IPS-15b (cell line): ENCODE measurements around the gene C12orf75.

ENCODE experiments used
- H3K27me3 ChIP-seq: one replicate; pipeline ENCODE4 v1.6.1; 2013; ENCODE audit warnings: low read length; ENCODE audit not compliant: control insufficient read depth, insufficient read depth
- H3K36me3 ChIP-seq: one replicate; pipeline ENCODE4 v1.6.1; 2013; ENCODE audit warnings: low read length; ENCODE audit not compliant: control insufficient read depth, insufficient read depth
- H3K4me1 ChIP-seq: one replicate; pipeline ENCODE4 v1.6.1; 2013; ENCODE audit warnings: mild to moderate bottlenecking, low read length; ENCODE audit not compliant: control insufficient read depth, insufficient read depth
- H3K4me3 ChIP-seq: one replicate; pipeline ENCODE4 v1.5.1; 2013; ENCODE audit warnings: low read depth, low read length
- H3K9ac ChIP-seq: one replicate; pipeline ENCODE4 v1.6.1; 2013; ENCODE audit warnings: low read depth, mild to moderate bottlenecking, low read length
- H3K9me3 ChIP-seq: one replicate; pipeline ENCODE4 v1.6.1; 2013; ENCODE audit warnings: mild to moderate bottlenecking, low read length; ENCODE audit not compliant: control insufficient read depth, insufficient read depth

The C12orf75 gene

GRCh38 chr12:105358789-105359188, 28.3 kb downstream of the C12orf75 start:
- Histone ChIP-seq H3K4me1 (no peaks in the 10 kb centered on the region), H3K9ac (no peak overlapping the region), H3K4me3 (no peak overlapping the region), H3K27me3 (no peaks in the 10 kb centered on the region), H3K36me3 (no peaks in the 10 kb centered on the region), H3K9me3 (no peaks in the 10 kb centered on the region)

- Histone ChIP-seq H3K4me3 (no peak overlapping the region), H3K27me3 (no peaks in the 10 kb centered on the region), H3K4me1 (no peaks in the 10 kb centered on the region), H3K9ac (no peak overlapping the region), H3K36me3 (no peaks in the 10 kb centered on the region), H3K9me3 (no peaks in the 10 kb centered on the region)
Measured at GRCh38 chr12:105359856-105360255, 29.4 kb downstream of the C12orf75 start.

DNA sequence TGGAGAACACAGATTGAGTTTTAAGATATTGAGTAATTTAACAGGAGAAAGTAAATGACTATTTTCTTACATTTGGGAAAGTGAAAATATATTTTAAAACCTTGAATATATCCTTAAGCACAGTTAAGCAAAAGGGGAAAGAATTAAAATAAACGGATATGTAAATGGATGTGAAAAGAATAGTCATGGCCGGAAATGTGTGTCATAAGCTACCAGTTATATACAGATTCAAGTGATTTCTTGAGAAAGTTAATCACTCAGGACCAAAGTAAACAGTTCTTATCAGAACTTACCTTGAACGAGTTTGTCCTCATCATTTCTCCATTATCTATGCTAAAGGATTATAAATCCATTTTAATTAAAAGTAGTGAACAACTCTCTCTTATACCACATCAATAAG, 33.4 kb downstream of the C12orf75 start:
- H3K9me3 ChIP-seq: no peaks in the 10 kb centered on the region
- no peaks in the 10 kb centered on the region for H3K36me3 ChIP-seq
- H3K4me3 ChIP-seq: no peak overlapping the region
- H3K9ac ChIP-seq: no peak overlapping the region
- peaks cover 3% of the 10 kb centered on the region for H3K4me1 ChIP-seq
- H3K27me3 ChIP-seq: no peaks in the 10 kb centered on the region

GRCh38 chr12:105365231-105365630, 34.7 kb downstream of the C12orf75 start:
- Histone ChIP-seq H3K9ac (no peak overlapping the region), H3K4me3 (no peak overlapping the region), H3K4me1 (peaks cover 3% of the 10 kb centered on the region), H3K9me3 (no peaks in the 10 kb centered on the region), H3K36me3 (no peaks in the 10 kb centered on the region), H3K27me3 (no peaks in the 10 kb centered on the region)

GRCh38 chr12:105368047-105368646, 37.7 kb downstream of the C12orf75 start:
- Histone ChIP-seq H3K4me1 (peaks cover 3% of the 10 kb centered on the region), H3K9ac (no peak overlapping the region), H3K27me3 (no peaks in the 10 kb centered on the region), H3K36me3 (no peaks in the 10 kb centered on the region), H3K9me3 (no peaks in the 10 kb centered on the region), H3K4me3 (no peak overlapping the region)

- Histone ChIP-seq H3K36me3 (no peaks in the 10 kb centered on the region), H3K27me3 (no peaks in the 10 kb centered on the region), H3K9me3 (no peaks in the 10 kb centered on the region), H3K4me1 (peaks cover 3% of the 10 kb centered on the region), H3K4me3 (no peak overlapping the region), H3K9ac (no peak overlapping the region)
Measured at GRCh38 chr12:105369014-105369413, 38.5 kb downstream of the C12orf75 start.

GRCh38 chr12:105374303-105374702, 43.8 kb downstream of the C12orf75 start:
- Histone ChIP-seq H3K4me1 (no peaks in the 10 kb centered on the region), H3K9me3 (no peaks in the 10 kb centered on the region), H3K4me3 (no peak overlapping the region), H3K36me3 (no peaks in the 10 kb centered on the region), H3K27me3 (no peaks in the 10 kb centered on the region), H3K9ac (no peak overlapping the region)

DNA sequence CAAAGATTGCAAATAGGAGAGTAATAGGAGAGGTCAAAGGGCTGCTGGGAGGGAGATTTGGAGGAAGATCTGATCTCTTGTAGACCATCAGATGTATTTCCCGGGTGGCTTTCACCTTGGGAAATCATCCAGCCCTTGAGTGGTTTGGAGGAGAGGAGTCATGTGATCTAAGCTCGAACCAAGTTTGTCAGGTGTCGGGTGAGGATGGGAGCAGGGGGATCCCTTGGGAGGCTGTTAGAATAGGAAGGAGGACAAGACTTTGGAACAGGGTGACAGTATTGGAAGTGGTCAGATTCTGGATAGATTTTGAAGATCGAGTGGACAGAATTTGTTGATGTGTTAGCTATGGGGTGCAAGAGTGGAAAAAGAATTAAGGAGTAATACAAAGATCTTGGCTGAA, 46.6 kb downstream of the C12orf75 start:
- Histone ChIP-seq H3K4me3 (no peak overlapping the region), H3K36me3 (no peaks in the 10 kb centered on the region), H3K4me1 (no peaks in the 10 kb centered on the region), H3K9me3 (no peaks in the 10 kb centered on the region), H3K9ac (no peak overlapping the region), H3K27me3 (no peaks in the 10 kb centered on the region)

- Histone ChIP-seq H3K9me3 (no peaks in the 10 kb centered on the region), H3K36me3 (no peaks in the 10 kb centered on the region), H3K4me3 (no peak overlapping the region), H3K4me1 (no peaks in the 10 kb centered on the region), H3K27me3 (no peaks in the 10 kb centered on the region), H3K9ac (no peak overlapping the region)
Measured at GRCh38 chr12:105378911-105379310, 48.4 kb downstream of the C12orf75 start.

- H3K9me3 ChIP-seq: no peaks in the 10 kb centered on the region
- no peaks in the 10 kb centered on the region for H3K27me3 ChIP-seq
- no peak overlapping the region for H3K9ac ChIP-seq
- H3K4me1 ChIP-seq: no peaks in the 10 kb centered on the region
- peak overlapping the region; percentile 30 for H3K4me3 ChIP-seq
- no peaks in the 10 kb centered on the region for H3K36me3 ChIP-seq
Measured at GRCh38 chr12:105382771-105383622, 52.5 kb downstream of the C12orf75 start.

DNA sequence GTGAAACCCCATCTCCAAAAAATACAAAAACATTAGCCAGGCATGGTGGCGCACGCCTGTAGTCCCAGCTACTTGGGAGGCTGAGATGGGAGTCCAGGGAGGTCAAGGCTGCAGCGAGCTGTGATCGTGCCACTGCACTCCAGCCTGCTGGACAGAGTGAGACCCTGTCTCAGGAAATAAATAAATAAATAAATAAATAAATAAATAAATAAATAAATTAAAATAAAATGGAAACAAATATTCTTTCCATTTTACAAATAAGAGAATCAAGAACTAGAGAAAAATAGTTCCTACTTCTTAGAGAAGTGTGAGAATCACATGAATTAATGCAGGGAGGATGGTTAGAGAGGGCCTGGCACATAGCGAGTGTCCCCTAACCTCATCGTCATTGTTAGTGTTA, 53.7 kb downstream of the C12orf75 start:
- H3K27me3 ChIP-seq: no peaks in the 10 kb centered on the region
- H3K9ac ChIP-seq: no peak overlapping the region
- H3K9me3 ChIP-seq: no peaks in the 10 kb centered on the region
- no peaks in the 10 kb centered on the region for H3K4me1 ChIP-seq
- no peaks in the 10 kb centered on the region for H3K36me3 ChIP-seq
- no peak overlapping the region for H3K4me3 ChIP-seq

DNA sequence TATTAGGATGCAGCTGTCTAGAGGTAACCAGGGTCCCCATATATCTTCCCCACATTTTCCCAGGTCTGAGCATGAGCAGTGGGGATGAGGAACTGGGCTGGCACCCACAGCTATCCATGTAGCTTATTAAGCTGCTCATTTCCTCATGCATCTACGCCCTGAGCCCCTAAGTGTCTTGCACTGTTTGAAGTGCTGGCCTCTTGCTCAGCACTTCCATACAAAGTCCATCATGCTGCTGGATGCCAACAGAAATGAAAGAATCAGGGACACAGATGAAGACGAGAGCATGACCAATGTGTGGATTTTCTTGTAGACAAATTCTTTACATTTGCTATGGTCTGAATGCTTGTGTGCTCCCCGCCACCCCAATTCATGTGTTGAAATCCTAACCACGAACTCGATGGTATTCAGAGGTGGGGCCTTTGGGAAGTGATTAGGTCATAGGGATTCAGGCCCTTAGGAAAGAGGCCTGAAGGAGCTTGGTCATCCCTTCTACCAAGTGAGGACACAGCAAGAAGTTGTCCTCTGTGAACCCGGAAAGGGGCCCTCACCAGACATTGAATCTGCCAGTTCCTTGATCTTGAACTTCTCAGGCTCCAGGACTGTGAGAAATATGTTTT, 54.5 kb downstream of the C12orf75 start:
- no peaks in the 10 kb centered on the region for H3K36me3 ChIP-seq
- no peaks in the 10 kb centered on the region for H3K9me3 ChIP-seq
- H3K9ac ChIP-seq: no peak overlapping the region
- H3K27me3 ChIP-seq: no peaks in the 10 kb centered on the region
- no peak overlapping the region for H3K4me3 ChIP-seq
- H3K4me1 ChIP-seq: no peaks in the 10 kb centered on the region
